Esophagus squamous epithelium (tissue), 4 donors: Measurements from ENCODE around the gene SLC17A1.

Source experiments
- POLR2A ChIP-seq, 4 donors: fragments of 450-650 bp; IDR thresholded peaks; one replicate each; pipeline ENCODE4 v1.6.1; 2017; ENCODE audit warnings: antibody characterized with exemption in 4 of 4, mild to moderate bottlenecking in 4 of 4, moderate library complexity in 3 of 4
- TF ChIP-seq, protein P1 (sequence below), 6 experiments: fragments of 450-650 bp in 4 of 6; fragments of 200-600 bp in 2 of 6; sonication (generic) in 2 of 6; IDR thresholded peaks; one replicate each; pipeline ENCODE4 v1.5.1; 2016 to 2019; ENCODE audit warnings: antibody characterized with exemption in 6 of 6, mild to moderate bottlenecking in 4 of 6, moderate library complexity in 4 of 6

DNA sequence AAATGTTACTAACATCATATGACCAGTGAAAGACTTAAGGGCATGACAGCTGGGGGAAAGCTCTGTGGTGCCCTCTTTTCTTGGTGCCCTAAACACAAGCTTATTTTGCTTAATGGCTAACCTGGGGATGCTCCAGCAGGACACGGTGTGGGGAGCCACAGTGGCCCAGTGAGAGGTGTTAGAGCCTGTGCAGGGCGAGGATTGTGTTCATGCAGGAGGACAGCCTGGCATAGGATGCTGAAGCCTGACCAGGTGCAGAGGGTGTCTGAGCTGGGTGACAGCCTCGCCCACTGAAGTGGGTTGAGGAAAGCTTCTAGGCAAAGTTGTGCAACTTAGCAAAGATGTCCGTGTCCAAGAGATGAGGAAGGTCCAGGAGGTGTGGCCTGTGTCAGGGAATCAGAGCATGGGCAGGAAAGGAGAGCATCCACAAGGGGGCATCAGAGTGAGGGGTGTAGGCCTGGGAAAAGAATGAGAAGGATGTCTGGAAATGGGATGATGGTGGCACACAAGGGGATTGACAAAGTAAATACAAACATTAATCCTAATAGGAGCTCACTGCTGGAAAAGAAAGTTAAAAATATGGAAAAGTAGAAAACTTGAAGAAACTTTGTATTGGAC is 43.4 kb downstream of the SLC17A1 start:
- TF ChIP-seq, protein P1, sequence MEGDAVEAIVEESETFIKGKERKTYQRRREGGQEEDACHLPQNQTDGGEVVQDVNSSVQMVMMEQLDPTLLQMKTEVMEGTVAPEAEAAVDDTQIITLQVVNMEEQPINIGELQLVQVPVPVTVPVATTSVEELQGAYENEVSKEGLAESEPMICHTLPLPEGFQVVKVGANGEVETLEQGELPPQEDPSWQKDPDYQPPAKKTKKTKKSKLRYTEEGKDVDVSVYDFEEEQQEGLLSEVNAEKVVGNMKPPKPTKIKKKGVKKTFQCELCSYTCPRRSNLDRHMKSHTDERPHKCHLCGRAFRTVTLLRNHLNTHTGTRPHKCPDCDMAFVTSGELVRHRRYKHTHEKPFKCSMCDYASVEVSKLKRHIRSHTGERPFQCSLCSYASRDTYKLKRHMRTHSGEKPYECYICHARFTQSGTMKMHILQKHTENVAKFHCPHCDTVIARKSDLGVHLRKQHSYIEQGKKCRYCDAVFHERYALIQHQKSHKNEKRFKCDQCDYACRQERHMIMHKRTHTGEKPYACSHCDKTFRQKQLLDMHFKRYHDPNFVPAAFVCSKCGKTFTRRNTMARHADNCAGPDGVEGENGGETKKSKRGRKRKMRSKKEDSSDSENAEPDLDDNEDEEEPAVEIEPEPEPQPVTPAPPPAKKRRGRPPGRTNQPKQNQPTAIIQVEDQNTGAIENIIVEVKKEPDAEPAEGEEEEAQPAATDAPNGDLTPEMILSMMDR (IDR thresholded peaks at IDR 0.05): peak in 5 of 6 experiments; percentile 25 to 49 (median 33)
- no peak for TF ChIP-seq POLR2A (IDR thresholded peaks at IDR 0.05)
